GM18951 (cell line): ENCODE results near the gene SEC14L1.
A peak's percentile ranks its signal among the peaks of the same experiment; 100 is the strongest.

Experiments
- POLR2A ChIP-seq: IDR thresholded peaks from 4 replicates; pipeline ENCODE4 v1.6.1; 2011; ENCODE audit warnings: mild to moderate bottlenecking; ENCODE audit not compliant: insufficient read length, insufficient read depth; ENCODE audit errors: extremely low read depth
- in situ Hi-C: fragments of 300-500 bp; cut with MboI; formaldehyde crosslinking; loops from one replicate; pipeline ENCODE4 v1.12.0; 2022; ENCODE audit warnings: low sequenced_read_pairs, mixed read lengths, inconsistent platforms; ENCODE audit not compliant: unreplicated experiment

The SEC14L1 gene

GRCh38 chr17:77140166-77140877 is 447 bp upstream of the SEC14L1 start:
- in situ Hi-C loops = no loop called here
- TF ChIP-seq POLR2A = peak; percentile 80

GRCh38 chr17:77141846-77142449 is 1.2 kb downstream of the SEC14L1 start:
- in situ Hi-C loops = no loop called here
- TF ChIP-seq POLR2A = no peak

- TF ChIP-seq POLR2A = no peak
- in situ Hi-C loops = no loop called here
Observed at GRCh38 chr17:77142689-77143088, 1.9 kb downstream of the SEC14L1 start.

DNA sequence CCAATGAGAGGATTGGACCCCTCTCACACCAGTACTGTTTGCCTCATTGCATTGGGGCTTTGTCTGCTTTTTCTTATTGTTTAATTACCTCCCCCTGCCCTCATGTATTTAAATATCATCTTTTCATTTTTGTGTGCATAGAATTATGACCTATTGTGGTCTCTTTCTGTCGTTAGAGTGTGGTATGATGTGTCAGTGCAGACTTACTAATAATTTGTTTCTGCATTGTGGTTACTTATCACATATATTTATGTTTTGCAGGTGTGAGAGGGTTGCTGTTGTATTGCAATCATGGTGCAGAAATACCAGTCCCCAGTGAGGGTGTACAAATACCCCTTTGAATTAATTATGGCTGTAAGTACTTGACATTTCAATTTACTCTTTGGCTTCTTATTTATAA is 2.5 kb downstream of the SEC14L1 start:
- no peak for TF ChIP-seq POLR2A
- in situ Hi-C loops = no loop called here

DNA sequence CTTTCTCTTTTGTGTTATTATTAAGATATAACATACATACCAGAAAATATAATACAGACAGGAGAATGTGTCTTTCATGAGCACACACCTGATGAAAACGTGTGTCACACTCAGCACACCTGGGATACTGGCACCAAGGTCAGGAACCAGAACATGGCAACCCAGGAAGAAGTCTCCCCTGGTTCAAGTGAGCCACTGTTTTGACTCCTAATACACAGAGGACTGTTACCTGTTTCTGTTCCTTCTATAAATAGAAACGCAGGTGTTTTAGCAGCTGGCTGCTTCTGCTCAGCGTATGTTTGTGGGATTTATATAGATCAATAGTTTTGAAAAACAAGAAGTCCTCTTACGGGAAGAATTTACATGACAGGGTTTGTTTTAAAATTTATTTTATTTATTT is 3.5 kb downstream of the SEC14L1 start:
- no peak for TF ChIP-seq POLR2A
- in situ Hi-C loops = no loop called here

GRCh38 chr17:77145224-77145611 is 4.4 kb downstream of the SEC14L1 start:
- TF ChIP-seq POLR2A = no peak
- in situ Hi-C loops = no loop called here

GRCh38 chr17:77145612-77146245 is 5.0 kb downstream of the SEC14L1 start:
- in situ Hi-C loops = no loop called here
- TF ChIP-seq POLR2A = no peak

- in situ Hi-C loops = no loop called here
- no peak for TF ChIP-seq POLR2A
Observed at GRCh38 chr17:77146246-77146632, 5.5 kb downstream of the SEC14L1 start.

DNA sequence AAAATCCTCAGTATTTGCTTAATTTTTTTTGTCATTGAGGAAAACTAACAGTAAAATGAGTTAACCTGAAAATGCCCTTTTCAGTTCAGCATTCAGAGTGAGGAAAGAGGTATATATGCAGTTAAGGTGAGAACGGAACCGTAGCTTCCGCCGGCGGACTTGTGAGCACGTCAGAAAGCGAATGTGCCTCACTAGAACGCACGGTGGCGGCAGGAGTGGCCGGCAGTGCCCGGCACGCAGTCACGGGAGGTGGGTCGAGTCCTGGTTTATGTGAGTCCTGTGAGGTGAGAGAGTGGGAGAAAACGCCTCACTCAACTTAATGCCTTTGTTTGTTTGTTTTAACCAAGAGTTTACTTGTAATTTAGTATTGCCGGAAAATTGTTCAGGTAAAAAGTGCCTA is 6.1 kb downstream of the SEC14L1 start:
- TF ChIP-seq POLR2A = no peak
- in situ Hi-C loops = no loop called here

DNA sequence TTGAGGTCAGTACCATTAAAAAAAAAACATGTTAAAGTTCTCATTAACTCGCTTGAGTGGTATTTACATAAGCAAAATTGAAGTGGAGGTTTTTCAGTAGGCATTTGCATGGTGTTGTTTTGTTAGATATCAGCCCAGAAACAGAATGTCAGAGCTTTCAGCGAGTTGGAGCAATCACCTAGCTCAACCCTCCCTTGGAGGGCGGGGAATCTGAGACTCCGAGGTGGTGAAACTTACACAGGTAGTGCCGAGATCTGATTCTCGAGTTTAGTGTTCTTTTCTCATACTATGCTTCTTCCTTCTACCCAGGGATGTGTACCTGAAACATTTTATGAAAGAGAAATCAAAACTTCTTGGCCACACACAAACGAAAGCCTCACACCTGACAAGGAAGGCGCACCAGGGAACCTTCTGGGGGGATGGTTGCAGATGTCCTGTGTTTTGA is 6.6 kb downstream of the SEC14L1 start:
- peak; percentile 31 for TF ChIP-seq POLR2A
- in situ Hi-C loops = no loop called here

DNA sequence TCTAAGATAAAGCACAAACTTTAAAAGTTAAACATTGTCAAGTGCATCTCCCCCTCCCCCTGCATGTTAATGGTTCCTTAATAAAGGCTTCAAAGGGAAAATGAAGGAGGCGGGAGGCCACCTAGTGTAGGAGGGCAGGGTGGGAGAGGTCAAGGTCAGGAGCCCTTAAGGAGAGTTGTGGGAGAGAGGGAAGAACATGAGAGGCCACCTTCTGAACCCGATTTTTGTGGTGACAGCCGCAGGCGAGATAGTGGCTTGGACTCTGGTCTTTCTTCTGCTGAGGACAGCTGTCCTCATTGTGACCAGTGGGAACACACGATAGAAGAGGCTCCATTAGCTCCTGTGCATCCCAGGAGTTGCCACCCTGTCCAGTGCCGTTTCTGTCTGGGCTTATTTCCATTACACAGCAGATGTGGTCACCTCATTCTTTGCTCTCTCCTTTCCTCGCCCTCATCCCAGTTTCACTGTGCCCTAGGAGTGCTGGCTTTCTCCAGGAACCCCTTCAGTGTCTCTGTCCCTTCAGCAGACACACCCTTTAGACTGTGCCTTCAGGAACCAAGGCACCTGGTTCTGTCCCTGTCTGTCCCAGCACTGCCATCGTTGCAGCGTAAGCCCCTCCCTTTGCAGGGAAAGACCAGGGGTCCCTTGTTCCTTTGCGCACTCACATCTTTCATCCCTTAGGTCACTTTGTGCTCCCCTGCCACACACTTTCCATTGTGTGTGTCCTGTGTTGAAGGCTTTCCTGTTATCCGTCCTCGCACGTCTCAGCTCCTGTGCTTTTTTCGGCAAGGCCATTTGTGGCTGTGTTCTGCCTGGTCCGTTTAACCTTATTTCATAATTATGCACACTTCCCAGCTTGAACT is 7.5 kb downstream of the SEC14L1 start:
- no peak for TF ChIP-seq POLR2A
- in situ Hi-C loops = no loop called here

DNA sequence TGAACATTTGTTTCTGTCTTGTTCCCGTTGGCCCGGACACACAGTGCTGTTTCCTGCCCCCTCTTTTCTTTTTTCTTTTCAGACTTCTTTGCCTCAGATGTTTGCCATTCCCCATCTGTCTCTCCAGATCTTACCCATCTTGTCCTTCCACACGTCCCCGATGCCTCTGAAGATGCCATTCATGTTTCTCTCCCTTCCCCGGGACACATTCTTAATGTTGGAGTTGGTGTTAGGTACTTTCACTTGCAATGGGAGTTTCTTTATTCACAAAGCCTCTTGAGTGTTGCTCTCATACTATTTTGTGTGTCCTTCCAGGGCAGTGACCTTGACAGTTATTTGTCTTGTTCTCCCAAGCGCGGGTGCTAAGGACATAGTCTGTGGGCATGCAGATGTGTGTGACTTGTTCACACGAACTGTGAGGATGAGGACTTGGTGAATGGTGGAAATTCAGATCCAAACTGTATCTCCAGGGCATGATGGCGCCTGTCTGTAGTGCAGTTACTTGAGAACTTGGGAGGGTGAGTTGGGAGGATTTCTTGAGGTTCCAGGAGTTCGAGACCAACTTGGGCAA is 8.3 kb downstream of the SEC14L1 start:
- in situ Hi-C loops = no loop called here
- no peak for TF ChIP-seq POLR2A

DNA sequence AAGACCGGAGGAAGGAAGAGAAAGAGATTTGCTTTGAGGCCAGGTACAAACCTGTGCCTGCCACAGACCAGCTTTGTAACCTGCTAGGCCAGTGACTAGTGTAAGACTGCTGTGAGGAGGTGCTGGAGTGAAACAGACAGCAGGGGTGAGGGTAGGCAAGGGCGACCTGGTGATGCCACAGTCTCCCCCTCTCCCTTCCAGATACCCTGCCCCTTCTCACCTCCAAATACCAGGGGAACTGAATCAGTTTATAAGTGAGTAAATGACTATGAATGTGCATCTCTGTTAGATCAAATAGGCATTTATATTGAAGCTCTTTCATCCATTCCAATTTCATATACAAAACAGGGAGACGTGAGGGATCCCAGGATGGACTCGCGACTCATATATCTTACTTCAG is 9.4 kb downstream of the SEC14L1 start:
- TF ChIP-seq POLR2A = no peak
- in situ Hi-C loops = no loop called here
